SIG-M5 (cell line): ENCODE results near the gene GPR27.

Experiments used
- DNase-seq: peaks from one replicate; lab custom pipeline; 2025; lab: John Stamatoyannopoulos, UW

GPR27 gene, protein sequence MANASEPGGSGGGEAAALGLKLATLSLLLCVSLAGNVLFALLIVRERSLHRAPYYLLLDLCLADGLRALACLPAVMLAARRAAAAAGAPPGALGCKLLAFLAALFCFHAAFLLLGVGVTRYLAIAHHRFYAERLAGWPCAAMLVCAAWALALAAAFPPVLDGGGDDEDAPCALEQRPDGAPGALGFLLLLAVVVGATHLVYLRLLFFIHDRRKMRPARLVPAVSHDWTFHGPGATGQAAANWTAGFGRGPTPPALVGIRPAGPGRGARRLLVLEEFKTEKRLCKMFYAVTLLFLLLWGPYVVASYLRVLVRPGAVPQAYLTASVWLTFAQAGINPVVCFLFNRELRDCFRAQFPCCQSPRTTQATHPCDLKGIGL

DNA sequence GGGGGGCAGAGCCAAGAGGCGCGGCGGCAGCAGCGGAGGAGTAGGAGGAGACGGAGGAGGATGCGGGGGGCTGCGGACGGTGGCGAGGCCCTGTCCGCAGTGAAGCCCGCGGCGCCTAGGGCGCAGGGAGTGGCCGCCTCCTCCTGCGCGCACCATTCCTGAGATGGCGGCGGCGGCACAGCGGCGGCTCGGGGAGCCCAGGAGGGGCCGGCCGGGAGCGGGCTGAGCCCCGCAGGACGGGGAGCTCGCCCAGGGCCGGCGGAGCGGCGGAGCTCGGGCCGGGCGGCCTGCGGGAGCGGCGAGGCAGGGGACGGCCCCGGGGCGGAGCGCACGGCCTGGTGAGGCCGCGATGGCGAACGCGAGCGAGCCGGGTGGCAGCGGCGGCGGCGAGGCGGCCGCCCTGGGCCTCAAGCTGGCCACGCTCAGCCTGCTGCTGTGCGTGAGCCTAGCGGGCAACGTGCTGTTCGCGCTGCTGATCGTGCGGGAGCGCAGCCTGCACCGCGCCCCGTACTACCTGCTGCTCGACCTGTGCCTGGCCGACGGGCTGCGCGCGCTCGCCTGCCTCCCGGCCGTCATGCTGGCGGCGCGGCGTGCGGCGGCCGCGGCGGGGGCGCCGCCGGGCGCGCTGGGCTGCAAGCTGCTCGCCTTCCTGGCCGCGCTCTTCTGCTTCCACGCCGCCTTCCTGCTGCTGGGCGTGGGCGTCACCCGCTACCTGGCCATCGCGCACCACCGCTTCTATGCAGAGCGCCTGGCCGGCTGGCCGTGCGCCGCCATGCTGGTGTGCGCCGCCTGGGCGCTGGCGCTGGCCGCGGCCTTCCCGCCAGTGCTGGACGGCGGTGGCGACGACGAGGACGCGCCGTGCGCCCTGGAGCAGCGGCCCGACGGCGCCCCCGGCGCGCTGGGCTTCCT, at the start of gene GPR27:
TSS of gene GPR27 (plus strand) at position 155 of the 909 bp plus-strand sequence. CDS start at position 350, 195 bp downstream.
- no peak for DNase-seq

DNA sequence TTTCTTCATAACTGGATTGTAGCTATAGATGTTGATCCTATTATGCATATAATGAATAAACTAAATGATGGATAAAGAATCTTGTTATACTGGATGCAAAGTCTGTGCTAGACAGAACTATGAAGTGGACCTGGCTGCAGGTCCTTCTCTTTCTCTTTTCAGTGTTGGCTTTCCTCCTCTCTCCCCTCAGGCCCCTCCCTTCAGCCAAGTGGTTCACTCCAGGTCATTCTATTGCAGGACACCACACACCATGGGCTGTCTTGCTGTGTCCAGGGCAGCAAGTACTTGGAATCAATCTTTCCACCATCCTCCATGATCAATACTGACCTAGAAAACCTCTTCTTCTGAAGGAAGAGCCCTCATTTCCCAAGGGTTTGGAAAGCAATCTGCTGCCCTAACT, 48.7 kb upstream of the GPR27 start:
- no peak for DNase-seq

DNA sequence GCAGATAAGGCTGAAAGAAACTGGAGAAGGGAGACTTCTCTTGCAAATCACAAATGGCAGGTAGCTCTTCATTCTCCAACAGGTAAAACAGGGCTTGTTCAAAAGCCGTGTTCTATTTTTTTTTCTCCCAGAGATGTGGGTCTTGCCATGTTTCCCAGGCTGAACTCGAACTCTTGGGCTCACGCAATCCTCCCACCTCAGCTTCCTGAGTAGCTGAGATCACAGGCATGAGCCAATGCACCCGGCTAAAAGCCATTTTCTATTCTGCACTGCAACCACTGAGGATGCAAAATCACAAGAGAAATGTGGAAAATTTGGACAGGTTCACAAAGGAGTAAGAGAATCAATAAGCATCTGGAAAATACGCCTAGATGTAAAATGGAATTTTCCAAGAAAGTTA, 48.0 kb upstream of the GPR27 start:
- DNase-seq = no peak

DNA sequence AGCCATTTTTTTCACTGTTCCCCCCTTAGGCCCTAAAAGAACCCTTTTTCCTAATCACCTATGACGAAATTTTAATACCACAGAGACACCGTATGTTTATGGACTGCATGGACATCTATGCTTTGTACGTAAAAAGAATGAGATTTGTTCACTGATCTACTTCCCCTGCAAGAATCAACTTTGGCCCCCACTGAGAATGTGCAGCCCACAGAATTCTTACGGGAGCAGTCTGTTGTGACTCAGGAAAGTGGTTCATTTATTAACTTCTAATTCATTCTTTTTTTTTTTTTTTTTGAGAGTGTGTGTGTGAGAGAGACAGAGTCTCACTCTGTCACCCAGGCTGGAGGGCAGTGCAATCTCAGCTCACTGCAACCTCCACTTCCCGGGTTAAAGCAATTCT, 46.1 kb upstream of the GPR27 start:
- no peak for DNase-seq

DNA sequence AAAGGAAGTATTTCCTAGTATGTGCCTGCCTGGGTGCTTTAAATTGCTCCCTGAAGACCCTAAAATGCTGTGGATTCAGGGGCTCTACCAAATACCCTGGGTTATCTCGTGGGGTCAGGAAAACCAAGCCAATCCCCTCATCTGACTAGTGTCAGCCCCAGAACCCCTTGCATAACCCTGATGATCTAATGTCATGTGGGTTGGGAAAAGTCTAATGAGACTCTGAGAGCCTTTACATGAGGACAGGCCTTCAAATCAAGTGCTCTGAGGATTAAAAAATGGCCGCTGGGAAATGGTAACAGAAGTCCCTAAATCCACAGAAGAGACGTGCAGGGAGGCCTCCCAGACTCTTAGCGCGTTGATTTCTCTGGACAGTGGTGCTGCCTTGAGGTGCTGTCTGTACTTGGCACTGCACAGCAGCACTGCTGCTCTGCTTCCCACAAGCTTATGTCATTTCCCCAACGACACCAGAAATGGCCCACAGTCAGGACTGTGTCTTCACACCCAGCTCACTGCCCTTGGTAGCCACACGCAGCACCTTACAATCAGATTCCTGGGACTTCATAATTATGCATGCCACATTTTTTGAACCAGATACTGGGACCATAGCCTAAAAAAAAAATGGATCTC, 45.1 kb upstream of the GPR27 start:
- no peak for DNase-seq

DNA sequence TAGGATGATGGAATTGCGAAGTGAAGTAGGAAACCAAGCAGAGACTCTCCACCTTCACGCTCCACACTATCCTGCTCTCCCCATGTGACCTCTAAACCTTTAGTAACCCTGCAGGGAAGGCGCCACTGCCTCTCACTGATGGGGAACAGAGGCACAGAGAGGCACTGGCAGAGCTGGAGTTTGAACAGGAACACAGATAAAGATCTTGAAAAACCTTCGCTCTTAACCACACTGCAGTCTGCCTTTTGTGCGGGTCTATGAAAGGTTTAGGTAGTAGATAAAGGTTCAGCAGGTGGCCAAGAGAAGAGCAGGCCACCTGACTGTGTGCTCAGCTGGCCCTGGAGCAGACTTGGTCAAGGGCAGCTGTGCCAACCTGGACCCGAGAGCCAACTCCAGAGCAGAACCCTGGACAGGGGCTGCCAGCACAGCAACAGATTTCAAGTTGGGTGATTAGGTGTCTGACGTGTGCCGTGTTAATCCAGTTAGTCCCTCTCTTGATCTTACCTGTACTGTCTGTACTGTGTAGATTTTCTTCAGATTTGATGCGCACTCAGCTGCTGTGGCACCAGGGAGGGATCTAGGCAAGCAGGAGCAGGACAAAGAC, 43.6 kb upstream of the GPR27 start:
- DNase-seq = no peak

DNA sequence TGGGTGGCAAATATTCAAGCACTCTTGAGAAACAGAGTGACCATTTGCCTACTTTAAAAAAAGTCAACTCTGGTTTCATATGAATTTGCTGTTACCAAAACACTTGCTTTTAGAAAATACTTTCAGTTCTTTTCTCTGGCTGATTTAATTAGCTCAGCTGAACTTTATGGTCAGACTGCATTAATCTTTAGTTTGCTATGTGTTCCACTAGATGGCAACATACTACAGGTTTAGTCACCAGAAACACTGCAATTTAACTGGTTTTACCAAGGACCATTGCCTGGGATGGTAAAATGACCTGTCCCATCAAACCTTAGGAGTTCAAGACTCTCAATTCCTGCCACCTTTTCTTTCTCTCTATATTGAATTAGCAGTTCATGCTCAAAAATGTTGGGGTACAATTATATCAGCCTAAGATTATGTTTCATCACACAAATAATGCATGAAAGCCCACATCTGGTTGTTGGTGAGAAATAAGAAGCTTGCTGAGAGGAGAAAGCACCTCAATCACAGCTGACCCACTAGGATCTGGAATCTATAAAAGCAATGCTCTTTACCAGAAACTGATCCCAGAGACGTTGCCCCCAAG, 42.7 kb upstream of the GPR27 start:
- DNase-seq = no peak

DNA sequence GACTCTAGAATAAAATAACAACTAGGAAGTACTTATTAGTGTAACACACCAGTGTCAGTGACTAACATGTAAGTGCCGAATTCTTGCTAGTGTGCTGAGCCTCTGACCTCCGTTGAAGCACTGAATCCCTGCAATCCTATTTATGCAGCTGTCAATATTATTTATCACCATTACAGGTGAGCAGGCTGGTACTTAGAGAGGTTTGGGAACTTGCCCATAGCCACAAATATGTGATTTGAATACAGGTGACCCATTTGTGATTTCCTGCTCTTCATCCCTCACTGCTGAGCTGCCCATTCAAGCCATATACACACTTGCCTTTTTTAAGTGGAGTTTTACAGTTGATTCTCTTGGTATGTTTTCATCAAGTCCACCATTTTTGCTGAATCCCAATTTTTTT, 40.6 kb upstream of the GPR27 start:
- no peak for DNase-seq

DNA sequence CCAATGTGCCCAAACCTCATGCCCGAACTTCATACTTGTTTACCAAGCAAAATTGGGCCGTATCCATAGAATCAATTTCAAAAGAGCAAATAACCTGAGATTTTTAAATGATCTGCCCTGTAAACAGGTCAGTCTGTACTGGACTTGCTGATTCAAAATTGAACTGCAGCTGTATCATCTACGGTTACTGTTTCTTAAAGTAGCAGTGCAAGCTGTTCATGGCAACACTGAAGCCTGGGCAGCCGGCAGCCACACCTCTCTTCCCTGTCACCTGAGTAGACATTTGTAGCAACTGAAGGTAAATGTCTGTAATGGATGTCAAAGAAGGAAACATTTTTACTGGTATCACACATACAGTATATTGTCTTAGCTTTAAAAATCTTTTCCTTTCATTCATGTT, 39.1 kb upstream of the GPR27 start:
- no peak for DNase-seq

DNA sequence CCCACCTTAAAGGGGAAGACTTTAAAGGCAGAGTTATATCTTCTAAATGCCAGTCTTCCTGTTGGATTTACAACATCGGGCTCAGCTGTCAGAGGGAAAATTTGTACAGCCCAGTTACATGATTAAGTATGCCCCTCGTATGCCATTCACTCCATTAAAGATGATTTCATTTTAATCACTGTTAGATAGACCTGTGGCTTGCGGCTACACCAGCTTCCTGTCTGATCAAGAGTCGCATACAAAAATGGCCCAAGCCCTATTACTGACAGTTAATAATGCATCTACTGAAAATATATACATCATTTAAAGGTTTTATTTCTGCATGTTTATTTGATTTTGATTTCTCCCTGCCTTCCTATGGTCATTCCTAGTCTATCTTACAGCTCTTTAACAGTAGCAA, 35.6 kb upstream of the GPR27 start:
- no peak for DNase-seq

DNA sequence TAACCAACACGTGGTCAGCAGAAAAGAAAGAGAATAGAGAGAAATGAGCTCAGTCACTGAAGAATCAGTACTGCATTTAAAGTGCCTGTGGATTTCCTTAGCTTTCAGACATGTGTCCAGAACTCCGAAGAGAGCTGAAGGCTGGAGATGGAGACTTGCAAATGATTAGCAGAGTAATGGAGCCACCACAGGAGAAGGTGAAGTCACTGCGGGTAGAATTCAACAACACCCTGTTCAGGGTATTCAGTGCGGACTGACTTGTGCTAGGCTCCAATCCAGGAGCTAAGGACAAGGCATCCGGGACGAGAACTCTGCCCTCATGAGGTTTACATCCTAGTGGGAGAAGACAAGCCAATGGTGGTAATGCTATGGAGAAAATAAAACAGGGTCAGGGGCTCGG, 32.7 kb upstream of the GPR27 start:
- no peak for DNase-seq

DNA sequence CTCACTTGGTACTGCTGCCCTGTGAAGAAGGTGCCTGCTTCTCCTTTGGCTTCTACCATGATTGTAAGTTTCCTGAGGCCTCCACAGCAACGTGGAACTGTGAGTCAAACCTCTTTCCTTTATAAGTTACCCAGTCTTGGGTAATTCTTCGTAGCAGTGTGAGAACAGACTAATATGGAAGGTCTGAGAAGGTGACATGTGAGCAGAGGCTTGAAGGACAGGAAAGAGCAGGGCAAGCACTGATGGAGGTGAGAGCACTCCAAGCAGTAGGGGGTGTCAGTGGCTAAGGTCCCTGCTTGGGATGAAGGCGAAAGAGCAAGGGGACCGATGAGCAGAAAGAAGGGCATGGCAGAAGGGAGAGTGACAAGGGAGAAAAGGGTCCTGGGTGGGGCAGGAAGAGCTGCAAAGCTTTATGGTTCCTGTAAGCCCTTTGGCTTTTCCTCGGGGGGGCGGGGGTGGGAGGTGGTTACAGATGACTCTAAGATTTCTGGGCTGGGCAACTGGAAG, 32.0 kb upstream of the GPR27 start:
- DNase-seq = no peak

DNA sequence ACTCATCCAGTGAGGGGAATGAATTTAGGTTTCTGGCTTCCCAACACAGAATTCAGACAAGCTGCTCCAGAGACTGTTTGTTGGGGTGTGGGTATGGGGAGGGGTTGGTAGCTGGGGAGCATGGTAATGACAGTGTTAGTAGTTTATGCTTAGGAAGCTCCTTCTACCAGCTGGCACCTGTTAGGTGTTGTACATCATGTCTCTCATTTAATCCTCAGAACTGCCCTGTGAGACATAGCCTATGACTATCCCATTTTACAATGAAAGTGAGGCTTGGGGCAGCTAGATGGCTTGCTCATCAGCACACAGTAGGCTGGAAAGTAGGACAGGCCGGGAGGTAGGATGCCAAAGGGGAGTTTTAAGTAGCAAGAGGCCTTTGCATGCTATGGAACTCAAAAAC, 31.0 kb upstream of the GPR27 start:
- DNase-seq = no peak

DNA sequence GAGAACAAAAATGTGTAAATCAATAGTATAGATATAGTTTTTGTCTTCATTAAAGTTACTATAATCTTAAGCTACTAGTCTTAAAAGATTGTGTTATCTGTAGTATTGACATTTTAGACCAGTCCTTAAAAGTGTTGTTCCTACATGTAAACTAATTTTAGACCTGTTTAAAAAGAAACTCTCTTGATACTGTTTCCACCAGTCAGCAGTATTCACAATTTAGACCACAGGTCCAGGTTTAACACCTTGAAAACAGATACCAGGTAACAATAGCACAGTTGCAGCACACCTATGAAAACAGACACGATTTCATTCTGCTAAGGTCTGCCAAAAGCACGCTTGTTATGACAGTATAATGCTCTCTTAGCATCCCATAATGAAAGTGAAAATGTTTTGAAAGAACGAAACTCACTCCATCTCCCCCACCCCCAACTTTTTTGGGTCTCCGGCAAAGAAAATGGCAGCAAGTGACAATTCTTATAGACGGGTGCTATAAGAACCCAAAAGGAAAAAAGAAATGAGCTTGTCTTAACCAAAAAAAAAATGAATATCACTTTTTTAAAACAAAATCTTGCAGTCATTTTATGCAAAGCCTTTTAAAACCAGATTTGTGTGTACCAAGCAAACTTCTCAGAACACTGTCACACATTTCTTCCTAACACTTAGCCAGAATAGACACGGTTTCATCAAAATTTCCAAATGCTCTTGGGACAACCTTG, 30.0 kb upstream of the GPR27 start:
- DNase-seq = no peak

DNA sequence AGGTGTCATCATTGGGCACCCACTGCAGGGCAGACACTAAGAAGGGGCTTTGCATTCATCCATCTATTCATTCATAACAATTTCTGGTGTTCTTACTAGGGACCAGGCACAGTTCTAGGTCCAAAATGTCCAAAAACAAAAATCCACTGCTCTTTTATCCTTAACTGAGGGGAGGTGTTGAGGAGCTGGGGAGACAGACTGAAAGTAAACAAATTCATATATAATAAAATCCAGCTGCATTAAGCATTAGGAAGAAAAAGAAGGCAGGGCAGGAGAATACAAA, 29.5 kb upstream of the GPR27 start:
- no peak for DNase-seq

DNA sequence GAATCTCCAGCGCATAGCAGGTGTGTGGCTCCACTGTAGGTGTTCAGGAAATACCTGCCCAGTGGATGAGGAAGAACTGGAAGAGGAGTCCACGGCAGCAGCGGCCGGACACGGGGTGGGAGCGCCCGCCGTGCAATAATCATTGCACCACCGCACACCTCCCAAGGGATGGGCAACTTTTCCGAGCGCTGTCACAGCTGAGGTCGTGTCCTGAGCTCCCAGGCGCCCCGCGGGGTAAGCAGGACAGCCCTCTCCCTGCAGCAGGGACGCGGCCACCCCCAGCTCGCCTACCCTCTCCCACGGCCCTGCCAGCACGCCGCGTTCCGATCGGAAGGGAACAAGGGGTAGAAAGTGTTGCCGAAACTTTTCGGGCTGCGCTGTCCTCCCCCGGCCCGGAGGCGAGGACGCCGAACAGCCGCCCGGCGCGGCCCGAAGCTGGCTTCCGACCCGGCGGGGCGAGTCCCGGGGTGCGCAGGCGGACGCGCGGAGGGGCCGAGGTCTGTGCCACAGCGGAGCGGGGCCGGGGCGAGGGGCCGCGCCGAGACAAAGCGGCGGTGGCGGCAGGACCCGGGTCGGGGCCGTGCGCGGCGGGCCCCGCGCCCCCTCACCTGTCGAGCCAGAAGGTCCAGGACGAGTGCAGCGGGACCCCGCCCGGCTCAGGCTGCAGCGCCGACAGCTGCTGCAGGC, 28.9 kb upstream of the GPR27 start:
- DNase-seq = no peak

DNA sequence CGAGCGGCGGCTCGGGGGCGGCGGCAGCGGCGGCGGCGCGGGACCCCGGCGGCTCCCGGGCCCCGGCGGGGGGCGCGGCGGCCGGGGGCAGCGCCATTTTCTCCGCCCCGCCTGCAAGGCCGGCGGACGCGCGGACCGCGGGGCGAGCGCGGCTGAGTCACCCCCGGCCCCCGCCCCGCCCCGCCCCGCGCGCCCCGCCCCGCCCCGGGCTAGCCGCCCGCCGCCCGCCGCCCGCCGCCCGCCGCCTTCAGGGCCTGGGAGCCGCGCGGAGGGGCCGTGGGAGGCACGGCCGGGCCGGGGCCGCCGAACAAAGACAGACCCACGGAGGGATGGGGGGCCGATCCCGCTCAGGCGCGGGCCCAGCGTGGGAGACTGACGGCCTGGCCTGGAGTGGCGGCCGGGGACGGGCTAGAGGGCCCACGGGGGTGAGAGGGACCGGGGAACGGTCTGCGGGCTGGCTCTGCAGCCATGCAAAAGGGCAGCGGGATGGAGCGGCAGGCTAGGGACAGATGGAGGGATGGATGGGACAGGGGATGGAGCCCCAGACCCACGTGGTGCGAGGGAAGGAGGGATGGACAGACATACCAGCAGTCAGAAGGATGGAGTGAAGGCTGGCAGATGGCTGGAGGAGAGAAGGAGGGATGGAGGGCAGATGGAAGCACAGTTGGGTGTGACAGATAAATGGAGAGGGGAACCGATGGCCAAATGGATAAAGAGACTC, 28.2 kb upstream of the GPR27 start, which contains the start of gene EIF4E3:
TSS of gene EIF4E3 (minus strand) at position 132 of the 721 bp plus-strand sequence. CDS start at position 97, 35 bp downstream.
- DNase-seq = no peak

DNA sequence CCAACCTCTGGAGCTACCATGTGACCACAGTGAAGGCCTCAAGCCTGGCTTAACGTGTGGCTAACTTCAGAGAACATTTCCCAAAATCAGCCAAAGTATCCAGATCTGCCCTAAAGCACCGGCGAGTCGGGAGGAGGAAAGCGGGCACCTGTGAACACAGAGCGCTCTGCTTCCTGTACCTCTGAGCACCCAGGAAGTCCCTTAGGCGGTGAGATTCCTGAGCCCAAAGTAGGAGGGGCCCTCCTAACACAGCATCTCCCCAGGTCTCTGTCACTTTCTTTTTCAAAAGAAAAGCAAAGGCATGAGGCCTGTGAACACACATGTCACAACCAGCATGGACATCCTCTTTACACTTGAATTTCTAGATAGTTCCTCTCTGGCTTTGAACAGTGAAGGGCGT, 27.5 kb upstream of the GPR27 start:
- no peak for DNase-seq

DNA sequence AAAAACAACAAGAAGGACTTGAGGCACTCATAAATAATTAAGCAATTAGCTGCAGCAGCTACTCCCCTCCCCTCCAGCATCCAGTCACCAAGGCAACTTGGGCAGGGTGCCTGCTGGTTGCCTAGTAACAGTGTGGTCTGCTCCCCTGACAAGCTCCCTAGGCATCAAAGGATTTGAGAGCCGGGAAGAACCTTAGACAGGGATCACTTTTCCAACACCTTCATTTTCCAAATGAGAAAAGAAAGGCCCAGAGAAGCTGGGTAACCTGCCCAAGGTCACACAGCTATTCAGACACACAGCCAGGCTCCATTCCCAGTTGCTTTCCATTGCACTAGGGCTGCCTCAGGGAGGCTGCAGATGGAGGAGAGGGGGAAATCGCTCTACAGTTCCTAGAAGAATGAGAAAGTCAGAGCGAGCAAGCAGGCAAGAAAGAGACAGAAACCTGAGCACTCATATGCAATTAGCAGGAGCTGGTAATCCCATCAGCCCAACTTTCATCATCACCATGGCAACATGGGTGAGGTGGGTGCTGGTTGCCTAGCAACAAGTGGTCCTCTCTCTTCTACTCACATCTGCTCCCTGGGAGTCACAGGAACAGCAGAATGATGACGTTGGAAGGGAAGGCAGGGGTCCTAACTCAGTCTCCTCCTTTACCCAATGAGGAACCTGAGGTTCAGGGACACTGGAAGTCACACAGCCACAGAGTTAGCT, 24.9 kb upstream of the GPR27 start:
- DNase-seq = no peak
